HFF-Myc (cell line): ENCODE data around the gene KRTAP17-1.
"Not testable (repeated sequence)": the region's sequence is repeated elsewhere in the genome, so short reads cannot be mapped to it uniquely, and the experiment has no call there.

Experiments used
- DNase-seq: peaks from one replicate; pipeline ENCODE4 v3.0.0-alpha.2; 2011; ENCODE audit warnings: low read depth; ENCODE audit errors: extremely low read depth
- H3K4me3 ChIP-seq: replicated peaks from 2 replicates; pipeline ENCODE4 v1.5.1; 2011; ENCODE audit warnings: low read depth, mild to moderate bottlenecking, control low read depth, low read length
- CTCF ChIP-seq: IDR thresholded peaks from 2 replicates; pipeline ENCODE4 v1.5.1; 2012; ENCODE audit warnings: mild to moderate bottlenecking, low read depth, low read length, control low read depth; ENCODE audit errors: missing control alignments

Gene KRTAP17-1

GRCh38 chr17:41347869-41348760, 32.6 kb upstream of the KRTAP17-1 start:
- DNase-seq, result no peak
- H3K4me3 ChIP-seq, result no peak overlapping the region
- TF ChIP-seq CTCF, result no peak

- DNase-seq, H3K4me3 ChIP-seq: not testable (repeated sequence)
Observed at GRCh38 chr17:41346421-41346820, 30.9 kb upstream of the KRTAP17-1 start.

- TF ChIP-seq CTCF, result no peak
- no peak overlapping the region for H3K4me3 ChIP-seq
- no peak for DNase-seq
Observed at GRCh38 chr17:41345992-41346391, 30.5 kb upstream of the KRTAP17-1 start.

- H3K4me3 ChIP-seq, result no peak overlapping the region
- no peak for DNase-seq
- TF ChIP-seq CTCF, result no peak
Observed at GRCh38 chr17:41343029-41343428, 27.5 kb upstream of the KRTAP17-1 start.

GRCh38 chr17:41340934-41341861, 25.7 kb upstream of the KRTAP17-1 start:
- TF ChIP-seq CTCF, result no peak
- H3K4me3 ChIP-seq, result no peak overlapping the region
- DNase-seq, result no peak

GRCh38 chr17:41340494-41340893, 25.0 kb upstream of the KRTAP17-1 start:
- DNase-seq, result no peak
- no peak for TF ChIP-seq CTCF
- no peak overlapping the region for H3K4me3 ChIP-seq
